WTC11 (cell line): ENCODE results near the gene POU2F3. TPM values are rescaled to one million over a fixed set of nuclear protein-coding genes. Genes with fewer than 3 reads are reported as not detected.

Experiments
- ATAC-seq: fragments of 200-7000 bp; cut with Tn5 transposase; 2 replicates; pipeline ENCODE4 v1.10.0; 2021; ENCODE audit warnings: mild to moderate bottlenecking, moderate library complexity
- CTCF ChIA-PET: fragments of 300-600 bp; sonication (Branson Sonifier 250); formaldehyde crosslinking; loops from one replicate; lab custom pipeline; 2021; ENCODE audit warnings: antibody characterized with exemption; lab: Charles Lee
- POLR2A ChIA-PET: fragments of 350-600 bp; sonication (Branson Sonifier 250); formaldehyde crosslinking; loops from one replicate; lab custom pipeline; 2021; ENCODE audit warnings: antibody characterized with exemption; lab: Charles Lee
- DNase-seq: peaks from one replicate; pipeline ENCODE4 v3.0.0; 2021; ENCODE audit warnings: low spot score
- H3K27ac Mint-ChIP-seq: 2 replicates; pipeline ENCODE4 v1.8.0; 2021; ENCODE audit warnings: mixed read lengths
- H3K27me3 Mint-ChIP-seq: 2 replicates; pipeline ENCODE4 v1.8.0; 2021; ENCODE audit warnings: low read depth, mild to moderate bottlenecking, moderate library complexity, mixed read lengths
- H3K36me3 Mint-ChIP-seq: 2 replicates; pipeline ENCODE4 v1.8.0; 2021; ENCODE audit warnings: mixed read lengths
- H3K4me1 Mint-ChIP-seq: 2 replicates; pipeline ENCODE4 v1.8.0; 2022; ENCODE audit warnings: mixed read lengths
- H3K4me3 Mint-ChIP-seq: 2 replicates; pipeline ENCODE4 v1.8.0; 2021; ENCODE audit warnings: mild to moderate bottlenecking, moderate library complexity, mixed read lengths
- H3K9me3 Mint-ChIP-seq: 2 replicates; pipeline ENCODE4 v1.8.0; 2021; ENCODE audit warnings: mixed read lengths
- CREB1 ChIP-seq: sonication (generic); formaldehyde crosslinking; IDR thresholded peaks from 2 replicates; pipeline ENCODE4 v1.8.0; 2023; ENCODE audit warnings: mild to moderate bottlenecking, missing genetic modification reagents
- E2F5 ChIP-seq: sonication (generic); formaldehyde crosslinking; IDR thresholded peaks from 2 replicates; pipeline ENCODE4 v1.8.1; 2022; ENCODE audit warnings: mild to moderate bottlenecking, moderate library complexity, missing genetic modification reagents
- GTF2I ChIP-seq: fragments of 250-450 bp; sonication (Bioruptor Pico); conservative IDR thresholded peaks from 2 replicates; pipeline ENCODE4 v1.4.0; 2021; ENCODE audit warnings: mild to moderate bottlenecking
- HMGA2 ChIP-seq: fragments of 250-450 bp; sonication (Bioruptor Pico); IDR thresholded peaks from 2 replicates; pipeline ENCODE4 v1.4.0; 2021; ENCODE audit warnings: mild to moderate bottlenecking, moderate library complexity
- HMGXB4 ChIP-seq: sonication (generic); formaldehyde crosslinking; IDR thresholded peaks from 2 replicates; pipeline ENCODE4 v1.8.1; 2023; ENCODE audit warnings: mild to moderate bottlenecking, moderate library complexity, missing genetic modification reagents
- NFYB ChIP-seq: sonication (generic); formaldehyde crosslinking; conservative IDR thresholded peaks from 2 replicates; pipeline ENCODE4 v1.8.0; 2022; ENCODE audit warnings: low read depth, missing genetic modification reagents
- SP1 ChIP-seq: sonication (generic); formaldehyde crosslinking; conservative IDR thresholded peaks from 2 replicates; pipeline ENCODE4 v1.8.1; 2022; ENCODE audit warnings: missing genetic modification reagents
- TP53 ChIP-seq: sonication (generic); formaldehyde crosslinking; IDR thresholded peaks from 2 replicates; pipeline ENCODE4 v1.8.1; 2023; ENCODE audit warnings: mild to moderate bottlenecking, missing genetic modification reagents
- ZNF121 ChIP-seq: sonication (generic); formaldehyde crosslinking; IDR thresholded peaks from 2 replicates; pipeline ENCODE4 v1.8.0; 2023; ENCODE audit warnings: missing genetic modification reagents
- ZNF138 ChIP-seq: sonication (generic); formaldehyde crosslinking; conservative IDR thresholded peaks from 2 replicates; pipeline ENCODE4 v1.8.1; 2022; ENCODE audit warnings: mild to moderate bottlenecking, moderate library complexity, missing genetic modification reagents
- ZNF532 ChIP-seq: fragments of 250-450 bp; sonication (Bioruptor Pico); IDR thresholded peaks from 2 replicates; pipeline ENCODE4 v1.9.0; 2021; ENCODE audit warnings: mild to moderate bottlenecking, borderline replicate concordance
- total RNA-seq: library from RNA; stranded (reverse); gene quantifications from 3 replicates; pipeline ENCODE4 v1.2.3, GENCODE V29; 2021

Gene POU2F3
- total RNA-seq, 1 experiment from 2014 or later: 0.61 TPM

GRCh38 chr11:120330045-120330444 lies 90.1 kb downstream of the POU2F3 start:
- Mint-ChIP-seq H3K4me3 (no peak overlapping the region), H3K36me3 (peaks cover 6% of the 10 kb centered on the region), H3K4me1 (peaks cover 13% of the 10 kb centered on the region), H3K9me3 (peaks cover 3% of the 10 kb centered on the region; the same call in 1 of the 2 replicates), H3K27me3 (peaks cover 2% of the 10 kb centered on the region; the same call in 1 of the 2 replicates), H3K27ac (peak overlapping the region; percentile 2; the same call in 1 of the 2 replicates)
- ATAC-seq (no peak), DNase-seq (no peak)
- POLR2A ChIA-PET: no interaction called here
- no peak for TF ChIP-seq GTF2I (CRISPR knock-in tag)
- no peak for TF ChIP-seq SP1 (CRISPR knock-in tag)
- TF ChIP-seq HMGA2 (CRISPR knock-in tag): no peak
- CTCF ChIA-PET: no interaction called here

- Mint-ChIP-seq H3K36me3 (peaks cover 6% of the 10 kb centered on the region), H3K9me3 (peaks cover 3% of the 10 kb centered on the region; the same call in 1 of the 2 replicates), H3K27me3 (no peaks in the 10 kb centered on the region), H3K4me3 (no peak overlapping the region), H3K27ac (no peak overlapping the region), H3K4me1 (peaks cover 7% of the 10 kb centered on the region)
- DNase-seq: no peak
- ChIA-PET CTCF (interaction anchor here (0.9 to 1.0 kb wide), 2 partner anchors 28 to 365 kb away, joined by 3 read pairs; no protein-coding TSS in a partner anchor), POLR2A (no interaction called here)
- ATAC-seq: no peak
- TF ChIP-seq ZNF121 (CRISPR knock-in tag) (no peak), HMGXB4 (CRISPR knock-in tag) (no peak), E2F5 (CRISPR knock-in tag) (no peak), ZNF138 (CRISPR knock-in tag) (no peak)
Observed at GRCh38 chr11:120331301-120331996, 91.5 kb downstream of the POU2F3 start.

- Mint-ChIP-seq H3K4me1 (peaks cover 13% of the 10 kb centered on the region), H3K27ac (peak overlapping the region; percentile 66), H3K27me3 (no peaks in the 10 kb centered on the region), H3K9me3 (peaks cover 3% of the 10 kb centered on the region; the same call in 1 of the 2 replicates), H3K4me3 (no peak overlapping the region), H3K36me3 (peaks cover 6% of the 10 kb centered on the region)
- ATAC-seq: no peak
- ChIA-PET CTCF (no interaction called here), POLR2A (no interaction called here)
- no peak for TF ChIP-seq ZNF532
- no peak for TF ChIP-seq HMGA2 (CRISPR knock-in tag)
- no peak for TF ChIP-seq NFYB (CRISPR knock-in tag)
- TF ChIP-seq TP53 (CRISPR knock-in tag): no peak
- no peak for TF ChIP-seq SP1 (CRISPR knock-in tag)
- TF ChIP-seq CREB1 (CRISPR knock-in tag): no peak
- TF ChIP-seq, all 79 proteins: peak for 0
- no peak for DNase-seq
Observed at GRCh38 chr11:120332822-120333716, 93.1 kb downstream of the POU2F3 start.
